Measurements from ENCODE around the gene ATPAF1.
"Not testable (repeated sequence)": the region's sequence is repeated elsewhere in the genome, so short reads cannot be mapped to it uniquely, and the experiment has no call there.

ATPAF1 gene

DNA sequence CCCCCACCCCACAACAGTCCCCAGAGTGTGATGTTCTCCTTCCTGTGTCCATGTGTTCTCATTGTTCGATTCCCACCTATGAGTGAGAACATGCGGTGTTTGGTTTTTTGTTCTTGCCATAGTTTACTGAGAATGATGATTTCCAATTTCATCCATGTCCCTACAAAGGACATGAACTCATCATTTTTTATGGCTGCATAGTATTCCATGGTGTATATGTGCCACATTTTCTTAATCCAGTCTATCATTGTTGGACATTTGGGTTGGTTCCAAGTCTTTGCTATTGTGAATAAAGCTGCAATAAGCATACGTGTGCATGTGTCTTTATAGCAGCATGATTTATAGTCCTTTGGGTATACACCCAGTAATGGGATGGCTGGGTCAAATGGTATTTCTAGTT, 17.0 kb downstream of the ATPAF1 start:
- H3K4me1 Mint-ChIP-seq (ENCODE audit: low read depth); H3K27me3 Mint-ChIP-seq; intact Hi-C loops (cut with micrococcal nuclease); H3K27ac Mint-ChIP-seq; H3K4me3 Mint-ChIP-seq: not testable (repeated sequence)
- H3K9me3 Mint-ChIP-seq = peaks cover 17% of the 10 kb centered on the region
- H3K36me3 Mint-ChIP-seq (ENCODE audit: low read depth) = peaks cover 90% of the 10 kb centered on the region

DNA sequence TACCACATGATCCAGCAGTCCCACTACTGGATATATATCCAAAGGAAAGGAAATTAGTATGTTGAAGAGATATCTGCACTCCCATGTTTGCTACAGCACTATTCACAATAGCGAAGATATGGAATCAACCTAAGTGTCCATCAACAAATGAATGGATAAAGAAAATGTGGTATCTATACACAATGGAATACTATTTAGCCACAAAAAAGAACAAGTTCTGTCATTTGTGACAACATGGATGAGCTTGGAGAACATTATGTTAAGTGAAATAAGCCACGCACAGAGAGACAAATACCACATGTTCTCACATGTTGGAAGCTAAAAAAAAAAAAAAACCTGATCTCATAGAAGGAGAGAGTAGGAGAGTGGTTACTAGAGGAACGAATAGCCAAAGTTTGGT, 17.7 kb downstream of the ATPAF1 start:
- Mint-ChIP-seq H3K4me1 (ENCODE audit: low read depth) (peaks cover 5% of the 10 kb centered on the region), H3K27ac (no peak overlapping the region), H3K9me3 (peaks cover 17% of the 10 kb centered on the region), H3K27me3 (no peaks in the 10 kb centered on the region), H3K36me3 (ENCODE audit: low read depth) (peaks cover 84% of the 10 kb centered on the region), H3K4me3 (no peak overlapping the region)
- intact Hi-C loops (cut with micrococcal nuclease) = no loop called here

DNA sequence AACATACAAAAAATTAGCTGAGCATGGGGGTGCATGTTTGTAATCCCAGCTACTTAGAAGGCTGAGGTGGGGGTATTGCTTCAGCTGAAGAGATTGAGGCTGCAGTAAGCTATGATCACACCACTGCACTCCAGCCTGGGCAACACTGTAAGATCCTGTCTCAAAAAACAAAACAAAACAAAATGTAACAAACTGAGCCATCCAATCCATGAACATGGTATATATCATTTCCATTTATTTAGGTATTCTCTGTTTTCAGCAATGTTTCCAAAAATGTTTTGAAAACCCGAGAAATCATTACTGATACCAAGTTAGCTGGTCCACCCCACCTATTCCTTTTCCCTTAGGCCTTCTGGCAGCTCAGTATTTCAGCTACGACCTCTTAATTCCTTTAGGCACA, 18.4 kb downstream of the ATPAF1 start:
- H3K4me3 Mint-ChIP-seq = no peak overlapping the region
- peaks cover 5% of the 10 kb centered on the region for H3K4me1 Mint-ChIP-seq (ENCODE audit: low read depth)
- no peak overlapping the region for H3K27ac Mint-ChIP-seq
- no peaks in the 10 kb centered on the region for H3K27me3 Mint-ChIP-seq
- H3K36me3 Mint-ChIP-seq (ENCODE audit: low read depth) = peaks cover 76% of the 10 kb centered on the region
- peaks cover 12% of the 10 kb centered on the region for H3K9me3 Mint-ChIP-seq
- intact Hi-C loops (cut with micrococcal nuclease) = no loop called here

GRCh38 chr1:46647611-46648010, 20.6 kb downstream of the ATPAF1 start:
- peaks cover 10% of the 10 kb centered on the region for H3K9me3 Mint-ChIP-seq
- no peak overlapping the region for H3K27ac Mint-ChIP-seq
- H3K4me3 Mint-ChIP-seq = no peak overlapping the region
- no peaks in the 10 kb centered on the region for H3K27me3 Mint-ChIP-seq
- peaks cover 5% of the 10 kb centered on the region for H3K4me1 Mint-ChIP-seq (ENCODE audit: low read depth)
- peaks cover 62% of the 10 kb centered on the region for H3K36me3 Mint-ChIP-seq (ENCODE audit: low read depth)
- intact Hi-C loops (cut with micrococcal nuclease) = no loop called here

DNA sequence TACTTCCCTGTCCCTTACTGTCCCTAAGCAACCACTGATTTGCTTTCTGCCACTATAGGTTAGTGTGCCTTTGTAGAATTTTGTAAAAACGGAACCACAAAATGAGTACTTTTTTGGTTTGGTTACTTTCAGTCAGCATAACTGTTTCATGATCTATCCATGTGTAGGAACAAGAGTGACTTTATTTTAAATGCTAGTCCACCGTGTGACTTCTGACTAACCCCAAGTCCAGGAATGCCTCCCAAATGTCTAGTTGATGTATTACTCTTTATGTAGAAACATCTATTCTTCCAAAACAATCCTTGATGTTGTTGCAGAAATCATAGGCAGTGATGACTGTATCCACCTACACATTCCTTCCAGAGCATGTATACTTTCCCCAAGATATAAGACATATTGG, 21.3 kb downstream of the ATPAF1 start:
- Mint-ChIP-seq H3K27me3 (no peaks in the 10 kb centered on the region), H3K4me1 (ENCODE audit: low read depth) (peaks cover 13% of the 10 kb centered on the region), H3K36me3 (ENCODE audit: low read depth) (peaks cover 60% of the 10 kb centered on the region), H3K9me3 (peaks cover 10% of the 10 kb centered on the region), H3K4me3 (no peak overlapping the region), H3K27ac (no peak overlapping the region)
- intact Hi-C loops (cut with micrococcal nuclease) = no loop called here

- peaks cover 10% of the 10 kb centered on the region for H3K9me3 Mint-ChIP-seq
Measured at GRCh38 chr1:46646331-46646730, 21.8 kb downstream of the ATPAF1 start.

GRCh38 chr1:46645815-46646214, 22.3 kb downstream of the ATPAF1 start:
- Mint-ChIP-seq H3K9me3 (peaks cover 9% of the 10 kb centered on the region), H3K4me1 (ENCODE audit: low read depth) (peaks cover 23% of the 10 kb centered on the region), H3K27me3 (no peaks in the 10 kb centered on the region), H3K27ac (no peak overlapping the region), H3K36me3 (ENCODE audit: low read depth) (peaks cover 58% of the 10 kb centered on the region), H3K4me3 (no peak overlapping the region)
- intact Hi-C loops (cut with micrococcal nuclease) = no loop called here

More at GRCh38 chr1:46646331-46646730, 21.8 kb downstream of the ATPAF1 start:
- Mint-ChIP-seq H3K27me3 (no peaks in the 10 kb centered on the region), H3K4me3 (no peak overlapping the region), H3K4me1 (ENCODE audit: low read depth) (peaks cover 18% of the 10 kb centered on the region), H3K36me3 (ENCODE audit: low read depth) (peaks cover 61% of the 10 kb centered on the region), H3K27ac (no peak overlapping the region)
- intact Hi-C loops (cut with micrococcal nuclease) = no loop called here

GRCh38 chr1:46643368-46643775, 24.8 kb downstream of the ATPAF1 start:
- Mint-ChIP-seq H3K4me1 (ENCODE audit: low read depth) (peaks cover 30% of the 10 kb centered on the region), H3K9me3 (no peaks in the 10 kb centered on the region), H3K27me3 (no peaks in the 10 kb centered on the region), H3K27ac (no peak overlapping the region), H3K36me3 (ENCODE audit: low read depth) (peaks cover 35% of the 10 kb centered on the region), H3K4me3 (no peak overlapping the region)
- intact Hi-C loops (cut with micrococcal nuclease) = no loop called here

DNA sequence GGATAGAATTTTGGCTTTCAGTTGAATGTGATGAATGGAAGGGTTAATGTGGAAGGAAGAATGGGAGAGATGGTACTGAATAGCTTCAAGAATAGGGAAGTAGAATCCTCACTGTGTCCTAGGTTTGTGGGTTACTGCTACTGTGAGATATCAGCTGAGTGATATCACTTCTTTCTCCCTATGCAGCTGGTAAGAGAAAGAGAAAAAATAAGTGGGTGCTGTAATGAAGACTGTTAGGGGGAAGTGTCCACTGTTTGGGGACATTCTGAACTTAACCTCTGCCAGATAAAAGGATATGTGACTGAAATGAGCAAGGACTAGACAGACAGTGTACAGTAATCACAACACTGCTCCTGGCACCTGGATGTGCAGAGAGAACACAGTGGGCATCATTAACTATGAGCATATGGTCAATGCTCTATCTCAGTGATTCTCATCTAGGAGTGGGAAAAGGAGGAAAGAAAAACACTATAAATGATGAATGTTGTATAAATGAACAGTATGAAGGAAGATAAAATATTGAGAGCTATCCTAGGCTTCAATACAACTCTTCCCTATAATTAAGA, 26.0 kb downstream of the ATPAF1 start:
- intact Hi-C loops (cut with micrococcal nuclease) = no loop called here
- H3K4me1 Mint-ChIP-seq (ENCODE audit: low read depth) = peaks cover 30% of the 10 kb centered on the region
- H3K27ac Mint-ChIP-seq = no peak overlapping the region
- peaks cover 34% of the 10 kb centered on the region for H3K36me3 Mint-ChIP-seq (ENCODE audit: low read depth)
- H3K27me3 Mint-ChIP-seq = no peaks in the 10 kb centered on the region
- no peaks in the 10 kb centered on the region for H3K9me3 Mint-ChIP-seq
- H3K4me3 Mint-ChIP-seq = no peak overlapping the region

- intact Hi-C loops (cut with micrococcal nuclease) = no loop called here
- Mint-ChIP-seq H3K36me3 (ENCODE audit: low read depth) (peaks cover 54% of the 10 kb centered on the region), H3K27ac (no peak overlapping the region)
Measured at GRCh38 chr1:46639547-46639946, 28.6 kb downstream of the ATPAF1 start.

DNA sequence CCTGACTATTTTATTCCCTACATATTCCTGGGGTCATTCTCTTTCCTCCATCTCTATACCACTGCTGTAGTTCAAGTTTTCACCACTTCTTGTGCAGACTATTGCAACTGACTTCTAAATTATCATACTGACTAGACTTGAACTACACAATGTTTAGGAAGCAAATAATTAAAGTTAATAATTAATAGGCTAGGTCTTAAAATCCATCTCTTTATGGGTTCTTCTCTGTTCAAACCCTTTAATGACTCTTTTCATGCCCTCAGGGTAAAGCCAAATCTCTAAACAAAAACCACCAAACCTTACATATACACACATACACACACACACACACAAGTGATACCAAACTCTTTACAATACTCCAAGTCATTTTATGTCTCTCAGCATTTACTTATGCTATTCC, 29.2 kb downstream of the ATPAF1 start:
- H3K9me3 Mint-ChIP-seq = no peaks in the 10 kb centered on the region
- H3K36me3 Mint-ChIP-seq (ENCODE audit: low read depth) = peaks cover 60% of the 10 kb centered on the region
- no peak overlapping the region for H3K4me3 Mint-ChIP-seq
- intact Hi-C loops (cut with micrococcal nuclease) = no loop called here
- H3K27ac Mint-ChIP-seq = no peak overlapping the region
- peaks cover 24% of the 10 kb centered on the region for H3K4me1 Mint-ChIP-seq (ENCODE audit: low read depth)
- no peaks in the 10 kb centered on the region for H3K27me3 Mint-ChIP-seq

More at GRCh38 chr1:46639547-46639946, 28.6 kb downstream of the ATPAF1 start:
- H3K4me1 Mint-ChIP-seq (ENCODE audit: low read depth) = peaks cover 24% of the 10 kb centered on the region
- H3K27me3 Mint-ChIP-seq = no peaks in the 10 kb centered on the region
- no peak overlapping the region for H3K4me3 Mint-ChIP-seq
- H3K9me3 Mint-ChIP-seq = no peaks in the 10 kb centered on the region

DNA sequence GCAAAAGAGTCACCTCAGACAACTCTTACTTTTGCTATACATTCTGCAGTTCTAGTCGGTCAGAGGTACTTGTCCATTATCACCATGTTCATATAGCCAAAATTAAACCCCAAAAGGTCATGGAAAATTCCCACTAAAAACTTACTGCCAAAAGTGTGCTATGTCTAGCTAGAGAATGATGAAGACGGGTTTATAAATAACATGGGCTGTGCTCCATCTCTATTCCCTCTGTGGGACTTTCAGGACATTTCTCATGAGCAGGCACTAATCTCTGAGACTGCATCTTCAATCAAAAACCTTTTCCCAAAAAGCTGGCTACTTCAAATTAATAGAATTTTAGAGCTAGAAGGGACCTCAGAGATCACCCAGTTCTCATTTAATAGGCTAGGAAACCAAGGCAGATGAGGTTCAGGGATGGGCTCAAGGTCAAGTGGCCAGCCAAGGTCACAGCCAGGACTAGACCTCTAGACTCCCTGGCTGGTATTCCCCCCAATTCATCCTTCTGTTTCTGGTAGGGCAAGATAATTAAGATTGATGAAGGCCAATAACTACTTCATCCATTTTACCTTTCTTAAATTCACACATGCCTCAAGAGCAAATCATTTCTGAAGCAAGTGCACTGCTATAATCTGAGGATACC, 30.6 kb downstream of the ATPAF1 start:
- H3K4me1 Mint-ChIP-seq (ENCODE audit: low read depth) = peaks cover 24% of the 10 kb centered on the region
- no peaks in the 10 kb centered on the region for H3K27me3 Mint-ChIP-seq
- intact Hi-C loops (cut with micrococcal nuclease) = no loop called here
- no peak overlapping the region for H3K27ac Mint-ChIP-seq
- H3K36me3 Mint-ChIP-seq (ENCODE audit: low read depth) = peaks cover 65% of the 10 kb centered on the region
- no peaks in the 10 kb centered on the region for H3K9me3 Mint-ChIP-seq
- H3K4me3 Mint-ChIP-seq = no peak overlapping the region

DNA sequence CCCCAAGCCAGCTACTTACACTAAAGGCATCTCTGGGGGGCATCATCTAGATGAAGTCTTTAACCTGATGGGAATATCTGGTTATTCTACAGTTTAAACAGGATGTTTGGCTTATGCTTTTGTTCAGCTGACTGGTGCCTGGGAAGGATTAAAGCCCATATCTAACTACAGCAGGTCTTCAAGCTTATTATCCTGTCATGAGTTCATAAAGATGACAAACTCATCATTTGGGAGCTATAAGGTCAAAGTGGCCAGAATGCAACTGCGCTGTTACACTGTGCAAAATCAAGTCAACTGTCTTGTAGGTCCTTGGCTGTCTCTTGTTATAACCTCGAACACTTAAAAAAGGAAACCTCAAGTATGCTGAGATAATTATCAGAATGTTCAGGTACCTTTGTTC, 33.0 kb downstream of the ATPAF1 start:
- intact Hi-C loops (cut with micrococcal nuclease) = no loop called here
- Mint-ChIP-seq H3K27me3 (no peaks in the 10 kb centered on the region), H3K4me1 (ENCODE audit: low read depth) (peaks cover under 1% of the 10 kb centered on the region), H3K27ac (no peak overlapping the region), H3K9me3 (no peaks in the 10 kb centered on the region), H3K36me3 (ENCODE audit: low read depth) (peaks cover 66% of the 10 kb centered on the region), H3K4me3 (no peak overlapping the region)

- H3K27me3 Mint-ChIP-seq = no peaks in the 10 kb centered on the region
- H3K9me3 Mint-ChIP-seq = no peaks in the 10 kb centered on the region
- intact Hi-C loops (cut with micrococcal nuclease) = no loop called here
- H3K4me1 Mint-ChIP-seq (ENCODE audit: low read depth) = no peaks in the 10 kb centered on the region
- H3K27ac Mint-ChIP-seq = no peak overlapping the region
- H3K4me3 Mint-ChIP-seq = no peak overlapping the region
- peaks cover 50% of the 10 kb centered on the region for H3K36me3 Mint-ChIP-seq (ENCODE audit: low read depth)
Measured at GRCh38 chr1:46630719-46631118, 37.4 kb downstream of the ATPAF1 start.

Data from dendritic cell treated with granulocyte-macrophage colony-stimulating factor and Interleukin-4, amounts not matched to agents 40 ng/mL and 50 ng/mL, for 4 days (primary cell).